Ovary (tissue), 3 donors: Measurements from ENCODE around the gene KCNK13.

Source experiments
- POLR2A ChIP-seq: fragments of 450-650 bp; IDR thresholded peaks from one replicate; pipeline ENCODE4 v1.6.1; 2017; ENCODE audit warnings: antibody characterized with exemption, mild to moderate bottlenecking, moderate library complexity
- TF ChIP-seq, protein P1 (sequence below), 3 donors: fragments of 450-650 bp in 2 of 3; fragments of 200-600 bp in 1 of 3; IDR thresholded peaks; one replicate each; pipeline versions ENCODE4 v1.5.1 to v1.8.0; 2016 to 2022; ENCODE audit warnings: antibody characterized with exemption in 3 of 3, mild to moderate bottlenecking in 1 of 3
- donor health status: DM: no; HTN: no; CAD: no.

DNA sequence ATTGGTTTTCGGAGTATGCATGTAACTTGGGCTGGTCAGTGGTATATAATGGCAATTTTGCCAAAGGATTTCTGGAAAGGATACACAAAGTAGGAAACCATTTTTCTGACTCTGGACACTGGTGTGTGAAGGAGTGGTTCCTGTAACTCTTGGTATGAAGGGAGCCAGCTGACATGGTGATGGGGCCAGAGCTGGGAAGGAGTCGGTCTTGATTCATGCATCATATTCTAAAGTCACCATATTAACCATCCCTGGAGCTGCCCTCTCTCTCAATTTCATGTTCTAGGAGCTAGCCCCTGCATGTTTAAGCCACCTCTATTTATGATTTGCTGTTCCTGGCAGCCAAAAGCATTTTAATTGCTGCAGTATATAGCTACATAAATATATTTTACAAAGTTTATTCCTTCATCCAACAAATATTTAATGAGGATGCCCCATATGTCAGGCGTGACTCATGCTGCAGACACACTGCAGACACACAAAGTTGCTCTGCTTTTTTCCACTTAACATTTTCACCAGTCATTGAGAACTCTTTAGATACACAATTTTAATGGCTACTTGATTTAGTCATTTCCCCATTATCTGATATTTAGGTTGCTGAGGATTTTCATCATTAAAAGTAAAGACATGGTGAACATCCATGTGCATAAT lies 115.9 kb downstream of the KCNK13 start:
- TF ChIP-seq, protein P1, sequence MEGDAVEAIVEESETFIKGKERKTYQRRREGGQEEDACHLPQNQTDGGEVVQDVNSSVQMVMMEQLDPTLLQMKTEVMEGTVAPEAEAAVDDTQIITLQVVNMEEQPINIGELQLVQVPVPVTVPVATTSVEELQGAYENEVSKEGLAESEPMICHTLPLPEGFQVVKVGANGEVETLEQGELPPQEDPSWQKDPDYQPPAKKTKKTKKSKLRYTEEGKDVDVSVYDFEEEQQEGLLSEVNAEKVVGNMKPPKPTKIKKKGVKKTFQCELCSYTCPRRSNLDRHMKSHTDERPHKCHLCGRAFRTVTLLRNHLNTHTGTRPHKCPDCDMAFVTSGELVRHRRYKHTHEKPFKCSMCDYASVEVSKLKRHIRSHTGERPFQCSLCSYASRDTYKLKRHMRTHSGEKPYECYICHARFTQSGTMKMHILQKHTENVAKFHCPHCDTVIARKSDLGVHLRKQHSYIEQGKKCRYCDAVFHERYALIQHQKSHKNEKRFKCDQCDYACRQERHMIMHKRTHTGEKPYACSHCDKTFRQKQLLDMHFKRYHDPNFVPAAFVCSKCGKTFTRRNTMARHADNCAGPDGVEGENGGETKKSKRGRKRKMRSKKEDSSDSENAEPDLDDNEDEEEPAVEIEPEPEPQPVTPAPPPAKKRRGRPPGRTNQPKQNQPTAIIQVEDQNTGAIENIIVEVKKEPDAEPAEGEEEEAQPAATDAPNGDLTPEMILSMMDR (IDR thresholded peaks at IDR 0.05): no peak
- TF ChIP-seq POLR2A: no peak
